HEK293T (cell line): Measurements from ENCODE around the gene NDUFAF2.

Source experiments
- CTCF ChIA-PET: fragments of 350-600 bp; formaldehyde crosslinking; extraction: SDS; loops from one replicate; lab custom pipeline; 2021; ENCODE audit warnings: antibody characterized with exemption, inconsistent platforms; lab: Yijun Ruan, JAX
- POLR2A ChIA-PET: fragments of 350-600 bp; formaldehyde crosslinking; extraction: SDS; loops from one replicate; lab custom pipeline; 2020; ENCODE audit warnings: antibody characterized with exemption, inconsistent platforms; lab: Yijun Ruan, JAX
- DNase-seq: peaks from one replicate; pipeline ENCODE4 v3.0.0; 2012; ENCODE audit warnings: mixed read lengths; ENCODE audit errors: extremely low spot score
- ARNT ChIP-seq: fragments of 450-650 bp; IDR thresholded peaks from 2 replicates; pipeline ENCODE4 v1.6.1; 2017; ENCODE audit warnings: mild to moderate bottlenecking
- BHLHE40 ChIP-seq: fragments of 450-650 bp; IDR thresholded peaks from 2 replicates; pipeline ENCODE4 v1.6.1; 2016; ENCODE audit warnings: mild to moderate bottlenecking, moderate library complexity, borderline replicate concordance
- CTBP1 ChIP-seq: fragments of 450-650 bp; IDR thresholded peaks from 2 replicates; pipeline ENCODE4 v1.6.1; 2016; ENCODE audit warnings: borderline replicate concordance
- ELF4 ChIP-seq: fragments of 450-650 bp; IDR thresholded peaks from 2 replicates; pipeline ENCODE4 v1.6.1; 2017; ENCODE audit warnings: antibody characterized with exemption
- FOXA1 ChIP-seq: fragments of 450-650 bp; IDR thresholded peaks from 2 replicates; pipeline ENCODE4 v1.6.1; 2016; ENCODE audit warnings: mild to moderate bottlenecking
- FOXK2 ChIP-seq: fragments of 450-650 bp; IDR thresholded peaks from 2 replicates; pipeline ENCODE4 v1.6.1; 2016; ENCODE audit warnings: mild to moderate bottlenecking
- FOXM1 ChIP-seq: fragments of 450-650 bp; IDR thresholded peaks from 2 replicates; pipeline ENCODE4 v1.6.1; 2017; ENCODE audit warnings: mild to moderate bottlenecking, borderline replicate concordance
- HDGF ChIP-seq: fragments of 450-650 bp; IDR thresholded peaks from 2 replicates; pipeline ENCODE4 v1.6.1; 2017; ENCODE audit warnings: antibody characterized with exemption, borderline replicate concordance
- L3MBTL2 ChIP-seq: fragments of 450-650 bp; conservative IDR thresholded peaks from 2 replicates; pipeline ENCODE4 v1.6.1; 2016; ENCODE audit warnings: mild to moderate bottlenecking
- LEF1 ChIP-seq: fragments of 450-650 bp; IDR thresholded peaks from 2 replicates; pipeline ENCODE4 v1.6.1; 2017; ENCODE audit warnings: mild to moderate bottlenecking, borderline replicate concordance
- NFRKB ChIP-seq: fragments of 450-650 bp; IDR thresholded peaks from 2 replicates; pipeline ENCODE4 v1.6.1; 2016; ENCODE audit warnings: mild to moderate bottlenecking, moderate library complexity
- SP1 ChIP-seq: fragments of 450-650 bp; IDR thresholded peaks from 2 replicates; pipeline ENCODE4 v1.6.1; 2017
- SUZ12 ChIP-seq: fragments of 450-650 bp; IDR thresholded peaks from 2 replicates; pipeline ENCODE4 v1.6.1; 2016; ENCODE audit warnings: mild to moderate bottlenecking
- TARDBP ChIP-seq: fragments of 450-650 bp; IDR thresholded peaks from 2 replicates; pipeline ENCODE4 v1.6.1; 2016
- ZNF384 ChIP-seq: fragments of 450-650 bp; IDR thresholded peaks from 2 replicates; pipeline ENCODE4 v1.6.1; 2016
- TF ChIP-seq, protein P1 (sequence below): fragments of 450-650 bp; IDR thresholded peaks from 2 replicates; pipeline ENCODE4 v1.6.1; 2016

The NDUFAF2 gene

DNA sequence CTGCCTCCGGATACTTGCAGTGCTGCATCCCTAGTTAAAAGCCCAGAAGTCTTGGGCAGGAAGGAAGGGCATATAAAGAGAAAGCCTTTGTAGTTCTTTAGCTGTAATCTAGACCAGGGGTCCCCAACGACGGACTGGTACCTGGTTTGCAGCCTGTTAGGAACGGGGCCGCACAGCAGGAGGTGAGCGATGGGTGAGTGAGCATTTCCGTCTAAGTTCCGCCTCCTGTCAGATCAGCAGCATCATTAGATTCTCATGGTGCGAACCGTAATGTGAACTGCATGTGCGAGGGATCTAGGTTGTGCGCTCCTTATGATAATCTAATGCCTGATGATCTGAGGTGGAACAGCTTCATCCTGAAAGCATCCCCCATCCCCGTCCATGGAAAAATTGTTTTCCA lies 218.9 kb downstream of the NDUFAF2 start:
- CTCF ChIA-PET: interaction anchor here (0.9 kb wide), 1 partner anchor 164 kb away, joined by 3 read pairs; no protein-coding TSS in a partner anchor
- no peak for DNase-seq
- no peak for TF ChIP-seq NFRKB
- TF ChIP-seq ARNT: no peak
- TF ChIP-seq ZNF384: no peak
- TF ChIP-seq TARDBP: no peak
- TF ChIP-seq SUZ12: no peak
- TF ChIP-seq ELF4: no peak
- TF ChIP-seq, protein P1, sequence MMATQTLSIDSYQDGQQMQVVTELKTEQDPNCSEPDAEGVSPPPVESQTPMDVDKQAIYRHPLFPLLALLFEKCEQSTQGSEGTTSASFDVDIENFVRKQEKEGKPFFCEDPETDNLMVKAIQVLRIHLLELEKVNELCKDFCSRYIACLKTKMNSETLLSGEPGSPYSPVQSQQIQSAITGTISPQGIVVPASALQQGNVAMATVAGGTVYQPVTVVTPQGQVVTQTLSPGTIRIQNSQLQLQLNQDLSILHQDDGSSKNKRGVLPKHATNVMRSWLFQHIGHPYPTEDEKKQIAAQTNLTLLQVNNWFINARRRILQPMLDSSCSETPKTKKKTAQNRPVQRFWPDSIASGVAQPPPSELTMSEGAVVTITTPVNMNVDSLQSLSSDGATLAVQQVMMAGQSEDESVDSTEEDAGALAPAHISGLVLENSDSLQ: no peak
- no peak for TF ChIP-seq L3MBTL2
- no peak for TF ChIP-seq CTBP1
- no peak for TF ChIP-seq FOXK2
- TF ChIP-seq SP1: no peak
- no peak for TF ChIP-seq BHLHE40
- no peak for TF ChIP-seq LEF1
- TF ChIP-seq HDGF: no peak
- POLR2A ChIA-PET: interaction anchor here (1.0 to 2.0 kb wide), 2 partner anchors 11 to 168 kb away, joined by 4 to 5 read pairs; partner anchors contain the start of gene ZSWIM6

DNA sequence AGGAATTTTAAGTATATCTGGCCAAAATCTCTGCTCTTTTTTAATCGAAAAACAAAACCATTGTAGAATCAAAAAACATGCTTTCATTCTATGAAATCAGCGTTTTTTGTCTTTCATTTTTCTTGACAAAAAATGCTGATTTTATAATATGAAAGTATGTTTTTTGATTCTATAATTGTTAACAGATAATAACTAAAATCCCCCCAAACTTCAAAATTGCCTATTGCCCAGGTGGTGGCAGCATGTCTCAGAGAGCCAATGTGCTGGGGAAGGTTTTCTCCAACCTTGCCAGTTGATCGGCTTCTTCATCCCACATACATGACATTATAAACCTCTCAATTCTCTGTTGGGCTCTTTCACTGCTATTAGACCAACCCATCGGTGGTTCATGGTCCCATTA lies 222.4 kb downstream of the NDUFAF2 start:
- CTCF ChIA-PET: interaction anchor here (0.6 kb wide), 1 partner anchor 186 kb away, joined by 3 read pairs; no protein-coding TSS in a partner anchor

DNA sequence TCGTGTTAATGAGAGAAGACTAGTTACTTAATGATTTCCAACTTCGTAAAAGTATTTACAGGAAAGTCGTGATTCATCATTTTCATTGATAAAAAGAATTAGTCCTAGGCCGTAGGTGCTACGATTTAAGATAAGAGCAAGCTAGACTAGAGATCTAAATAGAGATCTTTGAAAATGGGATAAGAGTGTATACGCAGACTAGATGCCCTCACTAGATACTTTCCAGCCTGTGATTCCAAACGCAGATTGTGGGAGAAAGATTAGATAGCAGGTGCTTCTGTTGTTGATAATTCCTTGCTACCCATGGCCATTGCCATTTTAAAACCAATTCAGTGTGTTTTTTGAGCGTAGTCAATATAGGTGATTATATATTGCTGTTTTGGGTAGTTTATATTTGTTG lies 223.9 kb downstream of the NDUFAF2 start:
- ChIA-PET POLR2A (no interaction called here), CTCF (no interaction called here)
- DNase-seq: no peak
- TF ChIP-seq ZNF384 (no peak), LEF1 (no peak), NFRKB (no peak), ARNT (no peak), FOXA1 (no peak), SUZ12 (no peak), L3MBTL2 (no peak), ELF4 (no peak), HDGF (no peak), BHLHE40 (no peak), SP1 (no peak), TARDBP (no peak)
- TF ChIP-seq, protein P1: no peak

More for the DNA sequence above, 222.4 kb downstream of the NDUFAF2 start:
- TF ChIP-seq ARNT (no peak), TARDBP (no peak), FOXK2 (no peak), L3MBTL2 (no peak), NFRKB (no peak), ZNF384 (no peak), BHLHE40 (no peak), FOXA1 (no peak), SP1 (no peak), CTBP1 (no peak)
- peak; percentile 28 for DNase-seq
- POLR2A ChIA-PET: no interaction called here

DNA sequence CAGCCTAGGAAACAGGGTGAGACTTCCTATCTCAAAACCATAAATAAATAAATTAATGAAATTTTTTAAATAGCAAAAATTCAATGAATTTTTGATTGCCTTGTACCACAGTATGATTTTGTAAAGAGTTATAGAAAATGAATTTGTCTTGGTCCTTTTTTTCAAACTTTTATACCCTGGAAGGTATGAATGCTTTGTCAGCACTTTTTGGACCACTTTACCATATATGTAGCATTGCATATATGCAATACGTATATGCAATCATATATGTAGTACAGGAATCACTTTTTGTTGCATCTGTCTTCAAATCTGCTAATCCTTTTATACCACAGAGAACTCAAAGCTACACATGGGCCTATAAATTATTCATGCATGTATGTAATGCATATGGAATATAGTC lies 226.5 kb downstream of the NDUFAF2 start:
- ChIA-PET POLR2A (no interaction called here), CTCF (no interaction called here)
- DNase-seq: no peak
- TF ChIP-seq L3MBTL2 (no peak), ARNT (no peak), NFRKB (no peak), BHLHE40 (no peak), FOXK2 (no peak), HDGF (no peak), FOXM1 (no peak), SP1 (no peak), SUZ12 (no peak), FOXA1 (no peak), TARDBP (no peak), CTBP1 (no peak), LEF1 (no peak), ELF4 (no peak), ZNF384 (no peak)
- TF ChIP-seq, protein P1: no peak

DNA sequence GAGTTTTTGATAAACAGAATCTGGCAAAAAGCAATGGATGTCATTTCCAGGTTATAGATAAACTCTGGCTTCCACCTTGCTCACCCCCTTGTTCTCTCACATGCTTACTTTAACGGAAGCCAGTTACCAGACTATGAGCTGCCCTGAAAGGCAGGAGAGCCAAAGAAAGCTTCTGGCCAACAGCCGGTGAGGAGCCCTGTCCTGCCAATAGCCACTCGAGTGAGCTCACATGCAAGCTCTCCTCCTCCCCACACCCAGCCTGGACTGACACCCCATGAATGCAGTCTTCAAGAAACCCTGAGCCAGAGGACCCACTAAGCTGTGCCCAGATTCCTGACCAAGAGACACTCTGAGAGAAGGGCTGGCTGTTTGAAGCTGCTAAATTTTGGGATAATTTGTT lies 231.6 kb downstream of the NDUFAF2 start:
- no peak for DNase-seq
- CTCF ChIA-PET: no interaction called here
- TF ChIP-seq SP1 (no peak), LEF1 (no peak), FOXK2 (no peak), HDGF (no peak), ARNT (no peak), SUZ12 (no peak), NFRKB (no peak), CTBP1 (no peak), ZNF384 (no peak), ELF4 (no peak), FOXM1 (no peak), FOXA1 (no peak), L3MBTL2 (no peak), BHLHE40 (no peak), TARDBP (no peak)
- TF ChIP-seq, protein P1: no peak
- POLR2A ChIA-PET: interaction anchor here (1.1 kb wide), 1 partner anchor 13 kb away, joined by 3 read pairs; no protein-coding TSS in a partner anchor
